GM06990 (cell line): ENCODE data around the gene CD82.
"Not testable (repeated sequence)": the region's sequence is repeated elsewhere in the genome, so short reads cannot be mapped to it uniquely, and the experiment has no call there.

Experiments
- DNase-seq: peaks from one replicate; pipeline ENCODE4 v3.0.0-alpha.2; 2011; ENCODE audit not compliant: insufficient read length; ENCODE audit errors: extremely low read depth
- H3K27me3 ChIP-seq: replicated peaks from 2 replicates; pipeline ENCODE4 v1.6.0; 2011; ENCODE audit warnings: low read length; ENCODE audit not compliant: control insufficient read depth, insufficient read depth
- H3K36me3 ChIP-seq: 2 replicates; pipeline ENCODE4 v1.5.1; 2011; ENCODE audit warnings: low read length; ENCODE audit not compliant: control insufficient read depth, insufficient read depth
- H3K4me3 ChIP-seq: replicated peaks from 2 replicates; pipeline ENCODE4 v1.5.1; 2011; ENCODE audit warnings: low read depth, mild to moderate bottlenecking, control low read depth, low read length
- TF ChIP-seq, protein P1 (sequence below): IDR thresholded peaks from 2 replicates; pipeline ENCODE4 v1.5.1; 2011; ENCODE audit warnings: low read length, control low read depth, mild to moderate bottlenecking, inconsistent platforms; ENCODE audit not compliant: insufficient read depth, poor library complexity, severe bottlenecking

CD82 gene

DNA sequence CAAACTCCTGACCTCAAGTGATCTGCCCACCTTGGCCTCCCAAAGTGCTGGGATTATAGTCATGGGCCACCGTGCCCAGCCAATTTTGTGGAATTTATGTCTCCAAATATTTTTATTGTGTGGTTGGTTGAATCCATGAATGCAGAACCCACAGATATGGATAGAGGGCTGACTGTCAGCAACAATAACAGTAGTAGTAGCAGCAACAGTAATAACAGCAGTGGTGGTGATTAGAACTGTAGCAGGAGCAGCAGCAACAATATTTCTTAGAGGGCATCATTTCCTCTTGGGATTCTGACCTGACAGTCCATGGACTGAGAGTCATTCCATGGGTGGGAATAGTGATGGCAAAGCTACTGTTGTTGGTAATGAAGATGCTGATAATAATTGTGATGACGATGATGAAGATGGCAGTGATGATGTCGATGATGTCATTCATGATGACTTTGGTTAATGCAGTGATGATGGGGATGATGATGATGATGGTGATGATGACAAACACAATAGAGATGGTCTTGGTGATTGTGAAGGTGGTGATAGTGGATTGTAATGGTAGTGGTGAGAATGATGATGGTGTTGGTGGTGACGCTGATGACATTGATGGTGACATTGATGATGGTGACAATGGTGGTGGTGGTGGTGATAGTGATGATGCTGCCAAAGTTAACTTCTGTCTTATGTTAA lies 13.9 kb upstream of the CD82 start:
- Histone ChIP-seq H3K36me3 (no peaks in the 10 kb centered on the region), H3K27me3 (no peaks in the 10 kb centered on the region), H3K4me3 (no peak overlapping the region)
- TF ChIP-seq, protein P1, sequence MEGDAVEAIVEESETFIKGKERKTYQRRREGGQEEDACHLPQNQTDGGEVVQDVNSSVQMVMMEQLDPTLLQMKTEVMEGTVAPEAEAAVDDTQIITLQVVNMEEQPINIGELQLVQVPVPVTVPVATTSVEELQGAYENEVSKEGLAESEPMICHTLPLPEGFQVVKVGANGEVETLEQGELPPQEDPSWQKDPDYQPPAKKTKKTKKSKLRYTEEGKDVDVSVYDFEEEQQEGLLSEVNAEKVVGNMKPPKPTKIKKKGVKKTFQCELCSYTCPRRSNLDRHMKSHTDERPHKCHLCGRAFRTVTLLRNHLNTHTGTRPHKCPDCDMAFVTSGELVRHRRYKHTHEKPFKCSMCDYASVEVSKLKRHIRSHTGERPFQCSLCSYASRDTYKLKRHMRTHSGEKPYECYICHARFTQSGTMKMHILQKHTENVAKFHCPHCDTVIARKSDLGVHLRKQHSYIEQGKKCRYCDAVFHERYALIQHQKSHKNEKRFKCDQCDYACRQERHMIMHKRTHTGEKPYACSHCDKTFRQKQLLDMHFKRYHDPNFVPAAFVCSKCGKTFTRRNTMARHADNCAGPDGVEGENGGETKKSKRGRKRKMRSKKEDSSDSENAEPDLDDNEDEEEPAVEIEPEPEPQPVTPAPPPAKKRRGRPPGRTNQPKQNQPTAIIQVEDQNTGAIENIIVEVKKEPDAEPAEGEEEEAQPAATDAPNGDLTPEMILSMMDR: no peak
- no peak for DNase-seq

DNA sequence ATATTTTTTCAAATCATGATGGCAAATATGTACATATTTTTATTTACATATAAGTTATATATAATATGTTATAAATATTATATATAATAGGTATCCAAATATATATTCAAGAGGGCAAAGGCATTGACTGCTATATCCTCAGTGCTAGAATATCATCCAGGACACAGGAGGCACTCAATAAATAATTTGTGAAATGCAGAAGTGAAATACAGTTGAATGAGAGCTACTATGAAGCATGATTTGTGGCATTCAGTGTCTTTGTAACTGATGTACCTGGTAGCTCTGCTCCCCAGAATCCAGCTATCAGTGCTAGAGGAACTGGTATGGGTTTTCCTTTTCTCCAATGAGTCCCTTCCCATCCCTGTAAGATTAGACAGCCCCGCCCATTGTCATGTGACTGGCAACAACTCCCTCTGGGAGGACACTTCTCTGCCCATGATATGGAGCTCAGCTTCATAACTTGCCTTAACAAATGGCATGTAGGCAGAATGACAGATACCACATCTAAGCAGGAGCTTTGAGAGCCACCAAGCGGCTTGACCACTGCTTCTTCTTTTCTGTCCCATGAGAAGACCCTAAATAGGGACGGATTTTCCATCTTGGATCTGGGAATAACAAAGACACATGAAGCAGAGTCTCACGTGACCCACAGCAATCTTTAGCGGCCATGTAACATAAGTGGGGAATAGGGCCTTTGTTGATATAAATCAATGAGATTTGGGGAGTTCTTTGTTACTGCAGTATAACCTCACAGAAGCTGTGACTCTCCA lies 10.2 kb upstream of the CD82 start:
- no peak for DNase-seq
- Histone ChIP-seq H3K27me3 (no peaks in the 10 kb centered on the region), H3K4me3 (no peak overlapping the region), H3K36me3 (no peaks in the 10 kb centered on the region)
- TF ChIP-seq, protein P1: no peak

DNA sequence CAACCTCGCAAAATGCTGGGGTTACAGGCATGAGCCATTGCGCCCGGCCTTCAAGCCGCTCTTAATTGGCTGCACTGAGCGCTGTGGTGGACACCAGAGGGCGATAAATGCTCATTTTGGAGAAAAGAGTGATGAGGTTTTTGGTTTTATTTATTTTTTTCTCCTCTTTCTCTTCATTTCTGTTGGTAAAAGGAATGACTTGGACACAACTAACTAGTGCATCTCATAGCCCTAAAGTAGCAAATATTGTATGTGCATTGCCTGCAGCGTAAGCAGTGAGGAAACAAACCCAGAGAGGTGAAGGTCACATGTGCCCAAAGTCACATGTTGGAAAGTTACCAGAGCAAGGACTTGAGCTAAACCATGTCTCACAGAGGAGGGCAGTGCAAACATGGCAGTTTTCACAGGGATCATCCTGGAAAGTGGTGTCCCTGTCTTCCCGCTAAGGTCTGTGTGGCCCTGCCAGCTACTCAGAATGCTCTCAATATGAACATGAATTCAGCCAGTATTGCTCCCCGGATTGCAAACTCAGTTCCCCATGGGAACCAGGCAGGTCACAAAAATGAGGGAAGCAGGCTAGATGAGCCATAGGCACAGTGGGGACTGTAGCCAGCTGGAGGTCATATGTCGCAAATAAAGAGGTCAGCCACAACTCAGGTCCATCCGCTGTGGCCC lies 8.6 kb upstream of the CD82 start:
- Histone ChIP-seq H3K36me3 (no peaks in the 10 kb centered on the region), H3K27me3 (no peaks in the 10 kb centered on the region), H3K4me3 (no peak overlapping the region)
- no peak for DNase-seq
- TF ChIP-seq, protein P1: peak; percentile 75

DNA sequence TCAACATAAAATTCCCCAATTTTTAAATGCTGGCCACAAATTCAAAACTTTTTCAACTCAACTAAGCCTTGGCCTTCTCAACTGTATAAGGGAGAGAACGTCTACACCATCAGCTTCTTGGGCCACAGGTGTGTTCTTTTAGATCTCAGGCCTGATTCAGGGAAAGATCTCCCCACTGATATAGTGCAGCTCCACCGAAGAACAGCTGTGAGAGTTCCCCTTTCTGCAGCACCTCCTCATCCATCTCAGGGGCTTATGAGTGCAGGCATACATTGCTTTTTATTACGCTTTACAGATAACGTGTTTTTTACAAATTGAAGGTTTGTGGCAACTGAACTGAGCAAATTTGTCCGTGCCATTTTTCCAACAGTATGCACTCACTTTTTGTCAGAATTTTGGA lies 8.0 kb upstream of the CD82 start:
- TF ChIP-seq, protein P1: no peak
- Histone ChIP-seq H3K27me3 (no peaks in the 10 kb centered on the region), H3K4me3 (no peak overlapping the region), H3K36me3 (no peaks in the 10 kb centered on the region)
- DNase-seq: no peak

DNA sequence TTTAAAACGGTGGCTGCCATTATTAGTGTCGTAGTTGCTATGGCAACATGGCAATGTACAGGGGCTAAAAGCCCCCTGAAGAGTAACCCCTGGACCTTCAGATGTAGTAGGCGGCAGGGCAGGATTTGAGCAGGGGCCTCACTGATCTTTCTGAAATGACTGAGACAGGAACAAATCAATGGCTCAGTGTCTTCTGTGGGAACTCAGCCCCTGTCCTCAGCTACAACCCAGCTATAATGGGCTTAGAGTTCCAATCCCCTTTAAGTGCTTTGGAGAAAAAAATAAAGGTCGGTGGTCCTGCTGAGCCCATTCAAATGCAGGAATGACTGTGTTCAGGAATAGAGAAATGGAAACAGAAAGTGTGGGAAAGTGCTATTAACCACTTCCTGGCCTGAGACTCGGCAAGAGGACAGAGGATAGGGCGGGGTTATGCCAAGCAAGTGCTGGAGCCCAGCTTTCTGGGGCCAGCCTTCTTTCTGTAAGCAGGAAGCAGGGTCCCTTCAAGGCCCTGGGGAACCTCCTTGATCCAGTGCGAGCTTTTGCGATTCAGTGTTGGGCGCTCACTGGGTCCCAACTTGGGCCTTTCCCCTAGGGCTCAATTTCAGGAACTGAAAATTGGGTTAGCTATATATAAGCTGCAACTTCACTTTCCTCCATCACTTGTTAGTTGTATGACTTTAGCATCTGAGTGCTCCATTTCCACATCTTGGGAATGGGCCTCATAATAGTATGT lies 6.1 kb upstream of the CD82 start:
- H3K27me3 ChIP-seq: no peaks in the 10 kb centered on the region
- TF ChIP-seq, protein P1: no peak
- no peaks in the 10 kb centered on the region for H3K36me3 ChIP-seq
- peak overlapping the region; percentile 19 for H3K4me3 ChIP-seq
- peak; percentile 69 for DNase-seq

DNA sequence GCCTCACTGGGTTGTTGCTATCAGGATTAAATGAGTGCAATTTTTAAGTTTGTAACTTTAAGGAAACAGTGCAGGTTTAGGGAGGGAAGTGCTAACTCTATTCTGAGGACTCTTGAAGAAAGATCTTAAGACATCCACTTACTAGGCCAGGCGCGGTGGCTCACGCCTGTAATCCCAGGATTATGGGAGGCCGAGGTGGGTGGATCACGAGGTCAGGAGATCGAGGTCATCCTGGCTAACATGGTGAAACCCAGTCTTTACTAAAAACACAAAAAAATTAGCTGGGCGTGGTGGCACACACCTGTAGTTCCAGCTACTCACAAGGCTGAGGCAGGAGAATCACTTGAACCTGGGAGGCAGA lies 5.5 kb upstream of the CD82 start:
- not testable (repeated sequence) for H3K36me3 ChIP-seq, H3K27me3 ChIP-seq, DNase-seq, H3K4me3 ChIP-seq
